Epithelial cell of proximal tubule (primary cell): ENCODE measurements around the gene LAMA2. TPM values are rescaled to one million over a fixed set of nuclear protein-coding genes. Genes with fewer than 3 reads are reported as not detected.

Source experiments
- DNase-seq: peaks from one replicate; pipeline ENCODE4 v3.0.0-alpha.2; 2011; ENCODE audit warnings: low read depth
- H3K4me3 ChIP-seq: 2 replicates; pipeline ENCODE4 v1.5.1; 2011; ENCODE audit warnings: low read depth, mild to moderate bottlenecking, low read length
- CTCF ChIP-seq: conservative IDR thresholded peaks from 2 replicates; pipeline ENCODE4 v1.5.1; 2012; ENCODE audit warnings: low read depth, mild to moderate bottlenecking, low read length
- total RNA-seq: library from RNA; depleted of rRNA; stranded (reverse); fragments of >200 nt; gene quantifications from 2 replicates; pipeline ENCODE4 v1.2.3, GENCODE V29; 2015

The LAMA2 gene
- total RNA-seq, 1 donor from 2014 or later, result 0.69 TPM

DNA sequence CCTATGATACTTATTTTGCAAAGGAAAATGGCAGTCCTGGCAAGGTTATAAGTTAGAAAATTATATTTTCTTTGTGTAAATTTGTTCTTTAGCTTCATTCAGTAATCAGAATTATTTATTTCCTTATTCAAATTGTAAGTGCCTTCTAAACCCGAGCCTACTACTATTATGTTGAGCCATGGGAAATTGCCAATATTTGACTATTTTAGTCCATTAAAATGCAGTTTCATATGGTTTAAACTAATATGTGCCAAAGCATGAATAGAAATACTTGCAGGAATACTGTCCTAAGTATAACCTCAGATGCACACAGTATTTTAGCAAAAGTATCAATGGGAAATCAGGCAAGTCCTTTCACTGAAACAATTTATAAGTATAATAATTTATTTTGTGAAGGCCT lies 228.4 kb downstream of the LAMA2 start:
- H3K4me3 ChIP-seq, result no peak overlapping the region
- no peak for DNase-seq
- no peak for TF ChIP-seq CTCF

DNA sequence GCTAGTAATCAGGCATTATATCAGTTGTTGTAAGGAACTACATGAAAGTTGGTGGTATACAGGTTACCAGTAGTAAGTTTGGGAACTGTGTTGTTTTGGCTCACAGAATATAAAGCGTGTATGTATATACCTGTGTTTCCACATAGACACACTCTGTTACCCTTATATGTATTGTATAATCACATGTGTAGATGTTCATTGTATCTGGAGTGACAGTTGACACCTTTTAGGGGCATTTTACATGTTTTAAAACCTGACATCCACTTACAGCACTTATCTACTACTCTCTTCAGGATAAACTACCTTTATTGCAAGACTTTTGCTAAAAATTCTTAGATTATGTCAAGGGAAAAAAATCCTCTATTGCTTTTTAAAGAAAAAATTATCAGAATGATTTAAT lies 228.9 kb downstream of the LAMA2 start:
- no peak overlapping the region for H3K4me3 ChIP-seq
- no peak for DNase-seq
- no peak for TF ChIP-seq CTCF

- H3K4me3 ChIP-seq, result no peak overlapping the region
- TF ChIP-seq CTCF, result no peak
- no peak for DNase-seq
Measured at GRCh38 chr6:129112591-129112990, 229.7 kb downstream of the LAMA2 start.

- no peak for DNase-seq
- no peak for TF ChIP-seq CTCF
- H3K4me3 ChIP-seq, result no peak overlapping the region
Measured at GRCh38 chr6:129113637-129114036, 230.7 kb downstream of the LAMA2 start.

- no peak for TF ChIP-seq CTCF
- H3K4me3 ChIP-seq, result no peak overlapping the region
- no peak for DNase-seq
Measured at GRCh38 chr6:129114636-129115391, 231.9 kb downstream of the LAMA2 start.

GRCh38 chr6:129115471-129115870 lies 232.5 kb downstream of the LAMA2 start:
- no peak overlapping the region for H3K4me3 ChIP-seq
- TF ChIP-seq CTCF, result no peak
- no peak for DNase-seq

DNA sequence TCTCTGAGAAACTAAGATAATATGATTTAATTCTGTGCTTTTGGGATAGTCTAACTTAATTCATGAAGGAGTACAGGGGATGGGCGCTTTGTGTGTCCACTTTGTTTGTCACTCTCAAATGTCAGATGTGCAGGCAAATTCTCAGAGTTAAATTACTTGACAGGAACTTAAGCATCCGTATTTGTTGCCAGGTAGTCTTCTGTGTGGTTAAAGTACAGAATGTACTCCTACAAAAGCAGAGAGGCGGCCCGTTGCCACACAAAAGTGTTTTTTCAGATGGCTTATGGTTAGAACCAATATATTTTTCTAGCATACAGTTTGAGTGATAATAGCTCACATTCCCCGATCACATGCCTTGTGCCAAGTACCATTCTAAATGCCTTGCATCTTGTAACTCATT lies 234.4 kb downstream of the LAMA2 start:
- no peak overlapping the region for H3K4me3 ChIP-seq
- DNase-seq, result no peak
- TF ChIP-seq CTCF, result no peak
